Measurements from ENCODE around the gene DIPK1C.

Gene DIPK1C

DNA sequence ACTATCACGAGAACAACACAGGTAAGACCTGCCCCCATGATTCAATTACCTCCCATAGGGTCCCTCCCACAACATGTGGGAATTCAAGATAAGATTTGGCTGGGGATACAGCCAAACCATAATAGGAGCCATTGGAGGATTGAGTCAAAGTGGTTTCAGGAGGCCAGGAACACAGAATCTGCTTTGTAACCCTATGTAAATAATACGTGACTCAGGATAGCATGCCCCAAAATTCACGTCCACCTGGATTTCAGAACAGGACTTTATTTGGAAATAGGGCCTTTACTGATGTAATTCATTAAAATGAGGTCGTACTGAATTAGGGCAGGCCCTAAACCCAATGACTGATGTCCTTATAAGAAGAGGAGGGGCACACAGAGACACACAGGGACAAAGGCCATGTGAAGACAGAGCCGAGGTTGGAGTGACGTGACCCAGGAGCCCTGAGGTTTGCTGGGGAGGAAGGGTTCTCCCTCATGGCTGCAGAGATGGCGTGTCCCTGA lies 23.1 kb upstream of the DIPK1C start:
- DNase-seq, result no peak

DNA sequence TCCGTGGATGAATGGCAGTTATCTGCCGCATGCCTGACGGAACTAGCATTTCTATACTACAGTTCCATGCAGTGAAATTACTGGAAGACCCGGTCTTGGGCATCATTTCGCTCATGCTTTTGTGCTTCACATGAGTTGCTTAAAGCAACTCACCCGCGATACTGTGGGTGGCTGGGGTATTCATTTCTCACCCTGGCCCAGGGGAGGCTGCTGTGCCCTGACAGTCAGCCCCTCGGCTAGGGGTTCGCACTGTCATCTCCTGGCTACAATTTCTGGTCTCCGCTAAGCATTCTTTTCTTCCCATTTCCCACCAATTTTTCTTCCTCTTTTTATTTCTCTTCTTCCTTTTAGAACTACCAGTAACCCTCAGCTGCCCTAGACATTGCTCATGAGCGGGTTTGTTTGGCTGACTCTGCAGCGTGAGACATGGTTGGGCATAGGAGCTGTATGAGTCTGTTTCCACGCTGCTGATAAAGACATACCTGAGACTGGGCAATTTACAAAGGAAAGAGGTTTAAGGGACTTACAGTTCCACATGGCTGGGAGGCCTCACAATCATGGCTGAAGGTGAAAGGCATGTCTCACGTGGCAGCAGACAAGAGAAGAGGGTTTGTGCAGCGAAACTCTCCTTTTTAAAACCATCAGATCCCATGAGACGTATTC lies 22.5 kb upstream of the DIPK1C start:
- DNase-seq, result no peak

DNA sequence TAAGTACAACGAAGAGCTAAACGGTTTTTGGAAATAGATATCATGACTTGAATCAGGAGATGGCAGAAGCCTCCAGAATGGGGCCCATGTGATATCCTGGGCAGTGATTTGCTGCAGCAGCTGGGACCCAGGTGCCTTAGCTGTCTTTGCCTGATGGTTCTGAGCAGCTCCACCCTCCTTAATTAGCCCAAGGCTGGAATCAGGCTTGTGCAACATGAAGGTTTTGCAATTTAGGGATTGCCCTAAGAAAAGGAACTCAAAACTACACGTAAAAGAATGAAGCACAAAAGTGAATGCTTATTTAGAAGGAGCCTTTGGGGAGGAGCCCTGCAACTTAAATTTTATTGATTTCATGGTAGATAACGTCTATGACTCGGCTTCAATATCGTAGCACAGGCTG lies 21.8 kb upstream of the DIPK1C start:
- no peak for DNase-seq

DNA sequence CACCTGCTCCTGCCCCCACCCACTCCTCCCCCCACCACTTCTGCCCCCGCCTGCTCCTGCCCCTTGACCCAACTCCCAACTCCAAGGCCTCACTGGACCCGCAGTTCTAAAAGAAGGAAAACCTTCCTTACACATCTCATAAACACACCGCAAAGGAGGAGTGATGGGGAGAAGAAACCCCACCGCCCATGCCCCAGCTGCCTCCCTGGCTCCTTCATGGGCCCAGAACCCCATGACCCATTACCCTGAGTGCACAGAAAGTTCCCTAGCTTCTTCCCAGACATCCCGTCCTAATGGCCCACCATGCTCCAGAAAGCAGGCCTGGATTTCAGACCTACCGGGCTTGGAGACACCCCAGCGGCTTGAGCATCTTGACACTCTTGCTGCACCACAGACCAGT lies 21.2 kb upstream of the DIPK1C start:
- no peak for DNase-seq

DNA sequence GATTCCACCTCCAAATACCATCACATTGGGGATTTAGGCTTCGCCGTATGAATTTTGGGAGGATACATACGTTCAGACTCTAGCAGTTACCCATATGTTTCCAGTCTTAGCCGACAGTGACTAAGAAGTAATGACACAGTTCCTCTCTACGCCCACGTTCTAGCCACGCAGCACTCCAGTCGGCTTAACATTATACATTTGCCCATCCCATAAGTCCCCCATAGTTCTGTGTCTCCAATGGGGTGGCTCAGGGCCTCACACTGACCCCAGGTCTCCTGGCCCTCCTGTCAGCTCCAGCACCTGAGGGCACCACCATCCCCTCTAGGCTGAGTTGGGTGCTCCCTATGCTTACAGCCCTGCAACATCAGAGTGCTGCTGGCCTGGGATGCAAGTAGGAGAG lies 20.7 kb upstream of the DIPK1C start:
- no peak for DNase-seq

DNA sequence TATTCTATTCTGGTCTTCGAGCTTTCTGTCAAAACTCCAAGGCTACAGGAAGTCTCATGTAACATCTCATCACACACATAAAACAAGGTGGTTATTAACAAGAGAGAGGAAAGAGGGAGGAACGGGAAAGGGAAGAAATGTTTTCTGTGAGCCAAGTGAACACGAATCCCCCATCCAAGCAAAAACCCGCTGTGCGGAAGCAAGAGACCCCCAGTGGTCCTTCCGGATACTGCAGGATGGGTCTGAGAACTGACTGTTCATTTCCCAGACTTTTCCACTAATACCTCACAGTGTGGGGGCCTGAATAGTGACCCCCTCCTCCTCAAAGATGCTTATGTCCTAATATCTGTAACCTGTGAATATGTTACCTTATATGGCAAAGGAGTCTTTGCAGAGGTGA lies 19.0 kb upstream of the DIPK1C start:
- no peak for DNase-seq

DNA sequence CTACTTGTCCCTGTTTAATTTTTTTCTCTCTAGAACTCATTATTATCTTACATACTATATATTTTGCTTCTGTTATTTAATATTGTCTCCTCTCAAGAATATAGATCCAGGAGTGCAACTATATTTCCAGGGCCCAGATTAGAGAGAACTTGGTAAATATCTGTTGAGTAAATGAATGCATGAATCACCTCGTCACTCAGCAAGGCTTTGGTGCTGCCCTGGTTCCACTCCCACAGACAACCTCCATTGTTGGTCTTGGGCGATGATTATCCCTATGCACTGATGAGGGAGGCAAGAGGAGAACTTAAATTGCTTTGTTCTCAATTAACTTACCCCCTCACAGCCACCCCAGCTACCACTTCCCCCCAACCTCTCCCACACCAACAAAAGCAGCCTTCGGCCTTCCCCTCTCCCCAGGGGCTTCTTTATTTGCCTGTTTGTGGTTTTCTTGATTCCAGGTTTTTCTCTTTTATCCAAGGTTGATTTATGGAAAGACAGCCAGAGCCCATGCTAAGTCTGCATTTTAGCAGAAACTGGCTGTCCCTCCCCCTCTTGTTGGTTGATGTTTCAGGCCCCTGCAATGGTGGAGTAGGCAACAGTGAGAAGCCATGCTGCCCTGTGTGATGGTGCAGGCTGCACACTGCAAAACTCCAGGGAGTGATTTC lies 17.0 kb upstream of the DIPK1C start:
- no peak for DNase-seq

DNA sequence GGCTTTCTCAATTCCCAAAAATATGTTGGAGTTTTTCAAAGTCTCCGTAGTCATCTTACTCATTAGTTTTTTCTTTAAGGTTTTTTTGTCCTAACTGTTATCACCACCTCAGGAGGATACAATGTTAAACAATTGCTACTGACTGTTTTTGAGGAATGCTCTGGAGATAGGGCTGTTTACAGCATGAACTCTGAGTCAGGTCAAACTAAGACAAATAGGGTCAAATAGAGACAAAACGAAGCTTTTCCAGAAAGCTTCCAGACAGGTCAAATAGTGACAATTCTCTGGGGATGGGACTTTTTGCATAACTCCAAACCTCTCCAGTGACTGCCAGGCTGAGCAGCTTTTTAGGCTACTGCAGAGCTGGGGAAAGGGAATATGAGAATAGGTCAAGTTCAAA lies 15.2 kb upstream of the DIPK1C start:
- DNase-seq, result no peak

DNA sequence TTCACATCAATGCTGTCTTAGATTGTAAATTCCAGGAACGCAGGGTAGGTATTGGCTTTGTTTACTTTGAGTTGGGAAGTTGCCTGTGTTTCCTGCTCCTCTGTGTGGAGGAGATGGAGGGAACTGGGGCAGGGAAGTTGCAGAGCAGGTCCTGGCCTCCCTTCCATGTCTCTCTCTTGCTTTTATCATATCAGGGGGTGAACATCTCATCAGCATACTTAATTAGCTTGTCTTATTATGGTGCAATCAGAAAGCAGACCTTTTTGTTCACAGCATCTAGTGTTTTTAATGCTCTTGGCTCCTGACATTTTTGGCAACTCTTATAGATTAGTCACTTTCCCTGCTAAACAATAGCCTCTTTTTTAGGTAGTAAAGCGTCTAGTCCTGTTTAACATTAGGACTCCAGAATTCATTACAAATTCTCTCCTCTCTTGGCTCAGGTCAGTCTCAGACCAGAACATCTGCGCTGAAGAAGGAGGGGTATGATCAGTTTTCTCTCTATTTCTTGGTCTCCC lies 11.5 kb upstream of the DIPK1C start:
- no peak for DNase-seq

DNA sequence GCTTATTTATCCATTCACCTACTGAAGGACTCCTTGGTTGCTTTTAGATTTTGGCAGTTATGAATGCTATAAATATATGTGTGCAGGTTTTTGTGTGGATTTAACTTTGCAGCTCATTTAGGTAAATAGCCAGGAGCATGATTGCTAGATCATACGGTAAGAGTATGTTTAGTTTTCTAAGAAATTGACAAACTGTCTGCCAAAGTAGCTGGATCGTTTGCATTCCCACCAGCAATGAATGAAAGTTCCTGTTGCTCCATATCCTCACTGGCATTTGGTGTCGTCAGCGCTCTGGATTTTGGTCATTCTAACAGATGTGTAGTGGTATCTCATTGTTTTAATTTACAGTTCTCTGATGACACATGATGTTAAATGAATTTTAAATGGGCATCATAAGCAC lies 8.7 kb upstream of the DIPK1C start:
- no peak for DNase-seq

DNA sequence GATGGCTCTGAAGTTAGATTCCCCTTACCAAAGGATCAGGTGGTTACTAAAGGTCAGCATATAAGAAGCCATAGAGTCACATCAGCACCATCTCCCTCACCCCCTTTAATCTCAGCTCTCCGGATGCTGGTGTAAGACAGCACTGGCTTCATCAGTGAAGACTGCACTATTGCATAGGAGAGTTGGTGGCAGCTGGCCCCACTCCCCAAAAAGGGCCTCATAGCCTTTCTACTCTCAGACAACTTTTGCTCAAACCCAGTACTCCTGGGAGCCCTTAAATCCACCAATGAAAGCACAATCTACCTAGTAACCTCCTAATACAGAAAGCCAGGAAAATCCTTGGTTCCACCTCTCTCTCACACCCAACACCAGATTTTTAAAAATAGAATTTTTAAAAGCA lies 6.9 kb upstream of the DIPK1C start:
- no peak for DNase-seq

DNA sequence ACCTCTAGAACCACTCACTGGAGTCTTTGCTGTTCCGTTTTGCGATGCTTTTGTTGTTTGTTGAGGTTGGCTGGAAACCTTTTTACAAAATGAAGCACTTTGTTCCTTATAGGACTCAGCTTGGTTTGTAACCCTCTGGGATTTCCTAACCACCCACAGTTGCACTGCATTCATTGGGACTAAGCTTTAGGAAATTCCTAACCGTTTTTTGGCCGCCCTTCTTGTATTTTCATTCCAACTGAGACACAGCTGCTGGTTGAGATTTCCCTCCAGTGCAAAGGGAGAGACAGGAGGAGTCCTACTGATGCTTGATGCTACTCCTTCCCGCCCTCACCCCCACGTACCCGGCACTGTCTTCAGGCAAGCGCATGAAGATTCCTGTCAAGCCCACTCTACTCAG lies 6.1 kb upstream of the DIPK1C start:
- no peak for DNase-seq

DNA sequence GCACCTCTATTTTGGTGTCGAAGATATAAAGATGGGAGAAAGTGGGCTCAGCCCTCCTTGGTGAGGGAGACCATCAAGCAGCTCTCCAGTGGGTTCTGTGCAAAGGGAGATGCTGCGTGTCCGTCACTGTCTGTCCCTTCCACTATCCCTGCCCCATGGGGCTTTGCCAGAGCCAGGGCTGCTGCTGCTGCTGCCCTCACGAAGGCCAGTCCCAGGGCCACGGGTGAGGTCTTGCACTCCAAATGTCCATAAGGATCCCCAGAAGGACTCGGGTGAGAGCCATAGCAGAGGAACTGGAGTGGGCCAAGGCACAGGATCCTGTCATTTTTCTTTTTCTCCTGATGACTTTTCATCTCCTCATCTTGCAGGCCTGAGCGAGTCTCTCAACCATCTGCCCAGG lies 3.7 kb upstream of the DIPK1C start:
- DNase-seq, result no peak

DNA sequence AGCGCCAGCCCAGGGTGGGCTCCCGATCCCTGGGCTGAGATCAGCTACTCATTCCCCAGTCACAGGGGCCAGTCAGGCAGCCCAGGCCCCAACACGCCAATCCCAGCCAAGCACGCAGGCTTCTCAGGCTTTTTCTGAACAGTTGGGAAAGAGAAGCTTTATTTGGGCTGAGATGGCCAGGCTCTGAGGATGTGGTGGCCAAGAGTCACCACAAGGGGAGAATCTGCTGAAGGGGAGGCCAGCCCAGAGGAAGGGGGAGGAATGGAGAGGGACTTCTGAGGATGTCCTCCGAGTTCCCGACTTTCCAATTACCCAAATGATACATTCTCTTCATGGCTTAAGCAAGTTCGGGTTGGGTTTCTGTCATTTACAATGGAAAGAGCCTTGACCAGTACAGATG lies 2.8 kb upstream of the DIPK1C start:
- DNase-seq, result no peak

DNA sequence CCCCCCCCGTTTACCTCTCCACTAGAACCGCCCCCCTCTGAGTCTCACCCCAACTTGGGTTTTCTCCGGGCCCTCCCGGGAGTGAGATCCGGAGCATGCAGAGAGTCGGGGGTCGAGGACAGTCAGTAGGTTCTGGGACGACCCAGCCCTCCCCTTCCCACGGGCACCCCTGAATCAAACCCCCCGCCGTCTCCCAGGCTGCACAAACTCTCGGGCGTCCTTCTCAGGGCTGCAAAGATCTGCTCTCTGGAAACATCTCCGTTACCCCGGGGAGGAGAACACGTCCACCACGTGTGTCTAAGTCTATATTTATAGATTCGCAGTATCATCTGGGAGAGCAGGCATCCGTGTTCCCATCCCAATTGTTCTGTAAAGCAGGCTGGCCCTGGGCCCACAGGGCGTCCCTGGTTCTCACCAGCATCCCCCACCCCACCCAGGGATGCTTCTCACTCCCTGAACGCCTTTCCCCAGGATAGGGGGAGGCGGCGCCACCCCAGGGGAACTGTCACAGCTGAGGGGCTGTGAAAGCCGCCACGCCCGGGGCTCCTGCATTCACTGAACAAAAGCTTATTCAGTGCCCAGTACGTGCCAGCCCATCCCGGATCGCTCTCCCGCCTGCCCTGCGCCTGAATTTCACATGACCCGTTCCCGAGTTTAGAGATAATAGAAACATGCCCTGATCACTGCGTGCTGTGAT lies 765 bp upstream of the DIPK1C start:
- no peak for DNase-seq

DNA sequence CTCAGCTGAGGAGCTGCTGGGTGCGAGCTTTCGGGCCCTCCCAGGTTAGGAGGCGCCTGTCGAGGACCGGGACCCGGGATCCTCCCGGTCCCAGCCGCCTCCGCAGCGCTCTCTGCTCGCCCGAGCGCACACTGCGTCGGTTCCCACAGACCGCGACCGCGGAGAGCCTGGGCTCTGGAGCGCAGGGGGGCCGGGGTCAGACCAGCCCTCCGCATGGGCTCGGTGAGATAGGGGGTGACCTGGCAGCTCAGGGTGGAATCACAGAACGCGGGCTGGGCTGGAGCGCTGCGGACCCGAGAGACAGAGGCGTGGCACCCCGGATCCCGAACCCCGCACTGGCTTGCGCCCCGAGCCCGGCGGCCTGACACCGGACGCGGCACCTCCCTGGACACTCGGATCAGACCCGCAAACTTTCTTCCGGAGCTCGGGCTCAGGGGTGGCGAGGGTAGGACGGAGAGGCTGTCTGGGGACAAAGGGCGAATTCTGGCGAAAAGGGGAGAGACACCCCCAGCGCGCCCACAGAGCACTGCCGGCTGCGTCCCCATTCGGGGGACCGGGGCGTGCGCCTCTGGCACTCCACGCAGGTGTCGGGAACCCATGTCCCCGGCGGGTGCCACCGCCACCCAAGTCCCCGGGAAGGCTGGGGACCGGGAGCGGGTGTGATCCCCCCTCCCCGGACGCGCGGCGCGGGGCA lies 612 bp downstream of the DIPK1C start:
- DNase-seq, result no peak

DNA sequence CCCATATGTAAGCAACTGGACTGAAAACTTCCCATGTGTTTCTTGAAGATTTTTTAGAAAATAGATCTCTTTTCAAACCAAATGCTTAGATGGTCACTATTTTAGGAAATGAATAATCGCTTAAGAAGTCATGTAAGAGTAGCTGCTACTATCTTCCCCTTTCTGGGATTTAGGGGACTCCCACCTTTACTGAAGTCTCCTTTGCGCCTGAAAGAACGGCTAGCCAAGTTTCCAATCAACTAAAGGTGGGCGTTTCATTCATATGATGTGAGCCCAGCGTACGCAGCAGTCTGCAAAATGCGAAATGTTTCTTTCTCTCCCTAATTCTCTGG lies 1.1 kb downstream of the DIPK1C start:
- no peak for DNase-seq

DNA sequence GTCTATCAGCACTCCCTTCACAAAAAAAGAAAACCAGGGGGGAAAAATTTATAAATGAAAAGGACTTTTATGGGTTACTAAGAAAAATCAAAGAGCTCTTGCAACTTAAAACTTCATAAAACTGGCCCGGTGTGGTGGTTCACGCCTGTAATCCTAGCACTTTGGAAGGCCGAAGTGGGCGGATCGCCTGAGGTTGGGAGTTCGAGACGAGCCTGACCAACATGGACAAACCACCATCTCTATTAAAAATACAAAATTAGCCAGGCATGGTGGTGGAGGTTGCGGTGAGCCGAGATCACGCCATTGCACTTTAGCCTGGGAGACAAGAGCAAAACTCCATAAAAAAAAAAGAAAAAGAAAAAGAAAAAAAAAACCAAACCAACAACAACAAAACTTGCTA lies 1.7 kb downstream of the DIPK1C start:
- DNase-seq, result no peak

DNA sequence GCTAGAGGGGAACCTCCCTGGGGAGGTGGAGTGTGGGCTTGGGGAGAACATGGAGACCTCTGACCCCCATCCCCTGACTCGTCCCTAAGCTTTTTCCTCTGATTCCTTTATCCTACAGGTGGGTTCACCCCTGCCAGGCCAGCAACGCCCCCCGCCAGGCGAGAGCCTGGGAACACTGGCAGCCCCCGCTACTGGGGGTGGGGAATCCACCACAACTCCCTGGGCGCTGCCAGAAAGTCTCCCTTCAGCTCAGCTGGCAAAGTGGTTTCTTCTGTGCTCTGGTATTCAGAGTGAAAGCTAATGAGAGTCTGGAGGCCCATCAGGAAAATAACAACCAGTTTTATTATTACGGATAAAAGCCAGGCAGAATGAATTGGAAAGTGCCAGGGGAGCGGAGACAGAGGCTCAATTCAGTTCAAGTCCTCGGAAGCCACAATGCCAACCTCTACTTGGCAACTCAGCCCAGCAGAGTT lies 2.8 kb downstream of the DIPK1C start:
- no peak for DNase-seq

DNA sequence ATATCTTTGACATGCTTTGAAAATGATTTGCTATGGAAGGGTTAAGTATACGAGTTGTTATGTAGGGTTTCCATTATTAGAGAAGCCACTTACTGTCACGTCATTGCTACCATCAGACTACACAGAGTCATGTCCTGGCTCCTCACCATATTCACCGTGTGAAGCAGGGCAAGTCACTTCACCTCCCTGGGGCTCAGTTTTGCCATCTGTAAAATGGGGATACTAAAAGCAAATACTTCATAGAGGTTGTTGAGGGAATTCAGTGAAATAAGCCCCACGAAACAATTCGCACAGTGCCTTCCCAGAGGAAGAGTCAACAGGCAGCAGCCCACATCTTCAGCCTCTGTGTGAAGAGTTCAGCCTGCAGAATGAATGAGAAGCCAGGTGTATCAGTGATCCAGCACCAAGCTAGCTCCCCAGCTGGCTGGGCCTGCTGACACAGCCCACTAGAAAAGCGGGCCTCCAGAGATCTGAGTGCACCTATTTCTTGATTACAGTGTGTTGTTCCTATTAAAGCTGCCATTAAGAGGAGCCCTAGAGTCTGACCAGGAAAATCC lies 3.4 kb downstream of the DIPK1C start:
- no peak for DNase-seq

DNA sequence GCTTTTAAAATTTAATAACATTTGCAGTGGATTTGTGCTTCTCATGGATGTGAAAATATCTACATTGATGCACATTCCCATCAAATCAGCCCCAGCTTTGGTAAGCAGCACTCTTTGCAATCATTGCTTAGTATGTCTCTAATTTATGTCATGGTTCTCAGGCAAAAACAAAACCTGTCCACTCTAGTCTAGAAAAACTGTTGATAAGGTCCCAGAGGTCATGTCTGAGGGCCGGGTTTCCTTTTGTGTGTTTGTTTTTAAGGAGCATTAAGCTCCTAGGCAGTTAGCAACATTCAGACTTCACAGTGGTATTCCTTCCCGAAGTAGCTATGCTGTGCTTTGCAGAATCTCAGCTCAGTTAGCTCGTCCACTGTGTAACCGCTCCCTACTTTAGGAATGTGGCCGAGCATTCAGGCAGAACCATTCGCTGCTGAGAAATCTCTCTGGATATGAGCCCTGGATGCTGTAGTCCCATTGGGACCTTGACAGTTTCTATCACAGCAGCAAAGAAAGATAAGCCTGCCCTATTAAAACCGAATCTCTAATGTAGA lies 4.0 kb downstream of the DIPK1C start:
- no peak for DNase-seq

DNA sequence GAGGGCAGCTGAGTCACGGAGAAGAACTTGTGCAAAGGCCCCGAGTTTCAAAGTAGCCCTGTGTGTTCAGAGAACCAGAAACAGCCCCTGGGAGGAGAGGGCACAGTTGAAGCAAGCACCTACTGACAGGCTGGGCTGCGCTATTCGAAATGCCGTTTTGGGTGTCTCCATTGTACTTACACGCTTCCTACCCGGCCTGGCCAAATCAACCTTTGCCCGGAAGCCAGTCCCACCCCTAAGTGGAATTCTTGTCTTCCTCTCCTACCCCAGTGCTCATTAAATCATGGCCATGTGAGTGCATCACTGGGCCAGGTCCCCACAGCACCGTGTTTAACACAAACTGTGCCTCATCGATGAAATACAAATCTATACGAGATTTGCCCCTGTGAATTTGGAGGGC lies 6.0 kb downstream of the DIPK1C start:
- DNase-seq, result no peak

DNA sequence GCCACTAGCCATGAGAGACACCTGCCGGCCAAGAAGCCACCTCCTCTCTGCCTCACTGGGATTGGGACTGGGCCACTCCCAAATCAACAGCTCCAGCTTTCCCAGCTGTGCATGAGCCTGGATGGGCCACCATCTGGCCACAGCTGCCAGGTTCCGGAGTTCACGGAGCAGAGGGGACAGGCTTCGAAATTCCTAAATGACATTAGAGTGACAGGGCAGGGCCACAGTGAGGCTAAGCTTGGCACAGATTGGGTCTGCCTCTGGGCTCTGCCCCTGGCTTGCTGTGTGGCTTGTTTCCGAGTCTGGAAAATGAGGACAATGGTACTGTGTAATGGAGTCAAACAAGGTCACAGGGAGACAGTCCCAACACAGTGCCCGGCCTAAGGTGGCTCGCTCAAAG lies 6.5 kb downstream of the DIPK1C start:
- DNase-seq, result no peak

Measured in T1000 (cell line).